Ammon's horn (tissue), 1 donor: ENCODE data around the gene TBCD.
A peak's percentile ranks its signal among the peaks of the same experiment; 100 is the strongest.

Source experiments
- DNase-seq: peaks from one replicate; pipeline ENCODE4 v3.0.0-alpha.2; 2016; ENCODE audit warnings: low spot score

The TBCD gene

DNA sequence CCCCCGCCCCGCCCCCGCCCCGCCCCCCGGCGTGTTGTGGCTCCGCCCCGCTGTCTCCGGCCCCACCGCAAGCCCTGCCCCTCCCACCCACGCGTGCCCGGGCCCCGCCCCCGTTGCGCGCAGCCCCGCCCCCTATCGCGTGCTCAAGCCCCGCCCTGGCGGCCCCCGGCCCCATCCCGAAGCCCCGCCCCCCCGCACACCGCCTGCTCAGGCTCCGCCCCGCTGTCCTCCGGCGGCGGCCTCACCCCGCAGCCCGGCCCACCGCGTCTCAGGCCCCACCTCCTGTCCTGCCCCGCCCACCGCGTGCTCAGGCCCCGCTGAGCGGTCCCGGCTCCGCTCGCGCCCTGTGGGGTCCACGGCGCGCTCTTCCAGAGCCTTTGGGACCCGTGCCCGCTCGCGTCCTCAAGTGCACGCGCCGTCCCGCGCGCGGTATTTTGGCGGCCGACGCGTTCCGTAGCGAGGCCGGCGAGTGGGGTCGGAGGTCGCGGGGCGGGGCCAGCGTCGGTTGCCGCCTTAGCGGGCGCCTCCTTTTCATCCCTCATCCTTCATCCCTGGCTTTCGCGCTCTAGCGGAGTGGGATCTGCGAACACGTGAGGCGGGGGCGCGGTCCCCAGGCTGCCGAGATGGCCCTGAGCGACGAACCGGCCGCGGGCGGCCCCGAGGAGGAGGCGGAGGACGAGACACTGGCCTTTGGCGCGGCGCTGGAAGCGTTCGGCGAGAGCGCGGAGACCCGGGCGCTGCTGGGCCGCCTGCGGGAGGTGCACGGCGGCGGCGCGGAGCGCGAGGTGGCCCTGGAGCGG is at the start of gene TBCD:
Gene TBCD, plus strand, starts transcription at position 495 of the 800 bp plus-strand sequence. Its CDS starts 129 bp downstream, at position 624.
- DNase-seq: peak; percentile 95

- peak; percentile 51 for DNase-seq
Observed at GRCh38 chr17:82702231-82702927, 49.5 kb upstream of the TBCD start.

DNA sequence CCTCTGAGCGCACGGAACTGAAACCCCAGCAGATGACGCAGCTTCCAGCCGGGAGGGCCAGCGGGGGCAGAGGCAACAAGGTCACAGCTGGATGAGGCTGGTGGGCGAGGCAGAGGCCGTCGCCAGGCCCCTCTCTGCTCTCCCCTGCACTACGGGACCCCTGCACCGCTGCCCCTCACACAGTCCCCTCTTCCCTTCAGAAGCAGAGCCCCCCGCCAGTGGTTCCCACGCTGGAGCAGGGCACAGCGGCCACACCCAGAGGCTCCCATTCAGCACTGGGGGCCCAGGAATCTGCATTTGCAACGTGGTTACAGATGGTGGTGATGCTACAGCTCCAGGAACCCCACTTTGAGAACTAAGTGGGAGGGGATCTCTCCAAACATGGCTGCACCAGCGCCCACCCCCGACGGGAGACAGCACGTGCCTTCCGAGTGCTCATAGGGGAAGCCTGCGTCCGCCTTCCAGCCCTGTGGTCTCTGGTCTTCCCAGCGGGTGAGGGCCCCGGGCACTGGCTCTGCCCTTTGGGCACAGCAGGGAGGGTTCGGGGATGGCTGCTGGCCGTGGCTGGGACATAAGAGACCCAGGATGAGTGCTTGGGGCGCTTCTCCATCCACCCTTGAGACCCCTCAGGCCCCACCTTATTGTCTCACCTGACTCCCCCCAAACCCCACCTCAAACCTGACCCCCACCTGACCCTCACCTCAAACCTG is 48.7 kb upstream of the TBCD start:
- DNase-seq: no peak

DNA sequence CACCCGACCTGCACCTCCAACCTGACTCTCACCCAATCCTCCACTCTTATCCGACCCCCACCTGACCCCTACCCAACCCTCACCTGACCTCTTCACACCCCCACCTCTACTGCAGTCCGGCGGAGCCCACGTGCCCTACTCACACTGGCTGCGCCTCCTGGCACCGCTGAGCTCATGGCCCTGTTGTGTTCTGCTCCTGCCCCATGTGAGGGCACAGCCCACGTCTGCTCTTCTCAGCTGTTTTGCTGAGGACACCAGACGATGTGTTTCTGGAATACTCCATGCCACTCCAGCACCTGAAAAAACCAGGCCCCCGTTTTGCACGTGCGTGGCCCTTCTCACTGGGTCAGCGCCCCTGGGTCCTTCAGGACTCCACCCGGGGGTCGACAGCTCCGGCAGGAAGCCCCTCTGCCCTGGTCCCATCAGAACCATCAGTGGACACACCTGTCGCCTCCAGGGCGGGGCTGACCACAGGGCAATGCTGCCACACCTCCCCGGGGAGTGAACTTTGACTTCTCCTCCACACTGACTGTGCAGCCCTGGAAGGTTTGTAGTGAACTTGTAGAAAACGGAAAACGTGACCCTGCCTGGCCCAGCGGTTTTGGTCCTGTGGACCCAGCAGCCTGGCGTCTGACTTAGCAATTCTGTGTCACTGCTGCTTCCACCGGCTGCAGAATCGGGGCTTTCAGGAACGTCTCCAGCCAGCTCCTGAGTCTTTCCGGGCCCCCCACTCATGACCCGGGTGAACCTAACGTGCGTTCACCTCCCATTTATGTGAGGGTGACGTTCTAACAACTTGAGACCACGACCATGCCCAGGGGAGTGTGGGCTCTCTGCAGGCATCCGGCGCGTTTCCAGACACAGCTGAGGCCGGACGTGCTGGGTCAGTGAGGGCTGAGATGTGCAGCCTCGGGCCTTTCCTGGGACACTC is 47.7 kb upstream of the TBCD start:
- DNase-seq: no peak

- no peak for DNase-seq
Observed at GRCh38 chr17:82704886-82705285, 47.0 kb upstream of the TBCD start.

DNA sequence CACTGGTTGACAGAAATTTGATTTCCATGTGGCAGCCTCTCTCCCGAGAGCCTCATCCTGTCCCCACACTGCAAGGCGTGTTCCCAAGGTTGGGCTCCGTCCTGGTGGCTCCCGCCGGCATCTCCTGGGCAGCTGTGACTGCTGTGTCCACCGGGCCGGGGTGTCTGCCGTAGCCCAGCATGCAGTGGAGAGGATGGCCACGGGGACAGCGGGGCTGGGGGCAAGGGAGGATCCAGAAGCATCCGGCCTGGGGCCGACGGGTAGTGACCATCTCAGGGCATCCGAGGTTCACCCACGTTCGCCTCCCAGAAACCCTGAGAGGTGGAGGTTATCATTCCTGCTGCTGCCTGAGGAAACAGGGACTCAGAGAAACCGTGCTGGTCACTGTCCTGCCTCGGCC is 46.1 kb upstream of the TBCD start:
- DNase-seq: no peak

DNA sequence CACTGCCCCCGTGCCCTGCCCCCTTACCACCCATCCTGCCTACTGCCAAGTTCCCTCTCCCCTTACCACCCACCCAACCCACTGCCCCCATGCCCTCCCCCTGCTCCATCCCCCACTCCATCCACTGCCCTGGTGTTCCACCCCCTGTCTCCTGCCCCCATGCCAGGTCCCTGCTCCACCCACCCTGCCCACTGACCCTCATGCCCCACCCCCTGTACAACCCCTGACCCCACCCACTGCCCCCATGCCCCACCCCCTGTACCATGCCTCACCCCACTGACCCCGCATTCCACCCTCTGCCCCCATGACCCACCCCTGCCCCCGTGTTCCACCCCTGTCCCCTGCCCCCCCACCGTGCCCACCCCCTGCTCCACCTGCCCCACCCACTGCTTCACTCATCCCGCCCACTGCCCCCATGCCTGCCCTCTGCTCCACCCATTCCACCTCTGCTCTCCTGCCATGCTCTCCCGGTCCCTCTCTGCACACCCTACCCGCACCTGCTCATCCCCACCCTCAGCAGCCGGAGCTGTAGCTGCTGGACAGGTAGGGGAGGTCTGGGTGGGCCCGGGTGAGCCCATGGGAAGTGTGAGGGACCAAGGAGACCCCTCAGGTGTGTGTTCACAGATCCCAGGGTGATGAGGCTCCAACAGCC is 42.7 kb upstream of the TBCD start:
- DNase-seq: no peak

- DNase-seq: no peak
Observed at GRCh38 chr17:82709676-82710498, 42.0 kb upstream of the TBCD start.

GRCh38 chr17:82710499-82711232 is 41.2 kb upstream of the TBCD start:
- no peak for DNase-seq

GRCh38 chr17:82713071-82713723 is 38.7 kb upstream of the TBCD start:
- no peak for DNase-seq

DNA sequence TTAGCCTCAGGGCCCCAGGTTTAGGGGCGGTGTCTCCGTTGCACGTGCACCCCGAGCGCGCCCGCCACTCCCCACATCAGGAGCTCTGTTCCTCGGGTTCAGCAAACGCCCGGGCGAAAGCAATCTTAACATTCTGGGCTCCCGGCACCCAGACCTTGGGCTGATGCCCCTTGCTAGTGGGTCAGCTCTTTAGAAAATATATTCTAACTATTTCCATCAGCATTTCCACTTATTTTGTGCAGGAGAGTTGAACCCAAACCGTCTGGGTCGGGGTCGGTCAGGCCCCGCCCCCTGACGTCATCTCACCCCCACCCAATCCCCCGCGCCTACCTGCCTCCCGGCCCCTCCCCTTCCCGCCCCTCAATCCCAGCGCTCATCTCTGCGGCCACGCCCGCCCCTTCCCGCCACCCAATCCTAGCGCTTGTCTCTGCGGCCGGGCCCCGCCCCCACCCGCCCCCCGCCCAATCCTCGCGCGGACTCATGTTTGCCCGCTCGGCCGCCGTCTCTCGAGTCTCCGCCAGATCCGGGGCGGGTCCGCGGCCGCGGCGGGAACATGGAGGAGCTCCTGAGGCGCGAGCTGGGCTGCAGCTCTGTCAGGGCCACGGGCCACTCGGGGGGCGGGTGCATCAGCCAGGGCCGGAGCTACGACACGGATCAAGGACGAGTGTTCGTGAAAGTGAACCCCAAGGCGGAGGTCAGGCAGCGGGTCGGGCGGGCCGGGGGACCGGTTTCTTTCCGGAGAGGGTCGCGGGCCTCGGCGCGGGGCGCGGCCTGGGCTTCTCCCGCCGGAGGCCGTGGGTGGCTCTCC is 35.5 kb upstream of the TBCD start, which contains the start of gene FN3KRP:
Gene FN3KRP, plus strand, starts transcription at position 504 of the 808 bp plus-strand sequence. Its CDS starts 50 bp downstream, at position 554.
- peak; percentile 94 for DNase-seq

DNA sequence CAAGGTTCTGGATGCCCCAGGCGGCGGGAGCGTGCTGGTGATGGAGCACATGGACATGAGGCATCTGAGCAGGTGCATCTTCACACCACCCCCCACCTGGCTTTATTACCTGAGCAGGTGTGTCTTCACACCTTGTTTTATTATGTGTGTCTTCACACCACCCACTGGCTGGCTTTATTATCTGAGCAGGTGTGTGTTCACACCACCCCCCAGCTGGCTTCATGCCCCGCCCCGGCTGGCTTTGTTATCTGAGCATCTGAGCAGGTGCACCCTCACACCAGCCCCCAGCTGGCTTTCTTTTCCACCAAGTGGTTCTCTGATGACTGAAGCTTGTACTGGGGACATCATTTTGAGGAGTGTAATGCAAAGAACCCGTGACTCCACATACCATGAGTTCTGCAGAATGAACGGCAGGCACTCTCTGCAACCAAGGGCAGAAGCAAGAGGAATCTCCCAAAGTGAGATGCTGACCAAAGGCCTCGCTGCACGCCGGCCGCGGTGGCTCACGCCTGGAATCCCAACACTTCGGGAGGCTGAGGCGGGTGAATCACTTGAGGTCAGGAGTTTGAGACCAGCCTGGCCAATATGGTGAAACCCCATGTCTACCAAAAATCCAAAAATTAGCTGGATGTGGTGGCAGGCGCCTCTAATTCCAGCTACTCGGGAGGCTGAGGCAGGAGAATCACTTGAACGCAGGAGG is 32.7 kb upstream of the TBCD start:
- DNase-seq: no peak

GRCh38 chr17:82720204-82720603 is 31.7 kb upstream of the TBCD start:
- no peak for DNase-seq

- no peak for DNase-seq
Observed at GRCh38 chr17:82722341-82723013, 29.4 kb upstream of the TBCD start.

DNA sequence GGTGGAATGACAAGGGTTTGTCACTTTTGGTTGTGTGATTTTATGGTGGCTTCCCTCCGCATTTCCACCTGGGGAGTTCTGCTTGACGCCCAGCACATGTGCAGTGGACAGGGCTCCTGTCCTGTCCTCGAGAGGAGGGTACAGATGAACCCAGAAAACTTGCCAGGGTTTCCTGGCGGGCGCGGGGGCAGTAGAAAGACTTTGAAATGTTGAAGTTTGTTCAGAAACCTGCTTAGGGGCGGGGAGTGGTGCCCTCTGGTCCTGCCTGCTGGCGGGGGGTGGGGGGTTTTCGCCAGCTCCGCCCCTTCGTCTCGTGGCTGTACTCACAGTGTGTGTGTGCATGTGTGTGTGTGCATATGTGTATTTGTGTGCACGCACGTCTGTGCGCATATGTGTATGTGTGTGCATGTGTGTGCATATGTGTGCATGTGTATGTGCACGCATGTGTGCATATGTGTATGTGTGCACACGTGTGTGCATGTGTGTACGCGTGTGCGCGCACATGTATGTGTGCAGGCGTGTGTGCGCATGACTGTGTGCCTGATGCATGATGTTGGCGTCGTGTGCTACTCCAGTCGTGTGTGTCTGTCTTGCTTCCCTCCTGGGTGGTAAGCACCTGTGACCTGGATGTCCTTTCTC is 28.6 kb upstream of the TBCD start:
- DNase-seq: no peak

DNA sequence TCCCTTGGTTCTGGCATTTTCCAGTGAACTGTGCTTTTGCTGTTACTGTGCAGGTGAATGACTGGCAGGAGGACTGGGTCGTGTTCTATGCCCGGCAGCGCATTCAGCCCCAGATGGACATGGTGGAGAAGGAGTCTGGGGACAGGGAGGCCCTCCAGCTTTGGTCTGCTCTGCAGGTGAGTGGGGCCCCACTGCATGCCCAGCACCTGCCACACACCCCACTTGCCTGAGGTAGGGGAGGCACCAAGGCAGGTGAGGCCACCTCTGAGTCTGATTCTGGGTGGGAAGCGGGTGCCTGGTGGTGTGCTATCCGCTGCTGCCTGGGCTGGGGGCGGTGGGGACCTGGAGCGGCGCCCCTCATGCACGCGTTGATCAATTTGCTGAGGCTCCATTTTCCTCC is 25.4 kb upstream of the TBCD start:
- DNase-seq: no peak
